H9 (cell line): ENCODE data around the gene SLC44A3. TPM values are rescaled to one million over a fixed set of nuclear protein-coding genes. Genes with fewer than 3 reads are reported as not detected.

ENCODE experiments used
- DNase-seq: peaks from one replicate; pipeline ENCODE4 v3.0.0-alpha.2; 2017
- H2AFZ ChIP-seq: one replicate; pipeline ENCODE4 v1.6.1; 2013; ENCODE audit warnings: mild to moderate bottlenecking, low read length, control low read depth, moderate library complexity
- H2AK5ac ChIP-seq: 2 replicates; pipeline ENCODE4 v1.6.1; 2013; ENCODE audit warnings: low read length, control low read depth, mixed read lengths; ENCODE audit not compliant: insufficient read length
- H2BK120ac ChIP-seq: one replicate; pipeline ENCODE4 v1.6.1; 2013; ENCODE audit warnings: low read depth, mild to moderate bottlenecking, low read length, control low read depth, inconsistent platforms; ENCODE audit not compliant: poor library complexity, severe bottlenecking
- H2BK12ac ChIP-seq: 2 replicates; pipeline ENCODE4 v1.6.1; 2013; ENCODE audit warnings: low read length, control low read depth, mixed read lengths, low read depth; ENCODE audit not compliant: insufficient read length
- H2BK15ac ChIP-seq: 2 replicates; pipeline ENCODE4 v1.6.1; 2013; ENCODE audit warnings: low read depth, low read length, control low read depth
- H2BK20ac ChIP-seq: one replicate; pipeline ENCODE4 v1.6.1; 2013; ENCODE audit warnings: low read depth, mild to moderate bottlenecking, low read length, control low read depth, inconsistent platforms; ENCODE audit not compliant: poor library complexity, severe bottlenecking
- H2BK5ac ChIP-seq: 2 replicates; pipeline ENCODE4 v1.6.1; 2013; ENCODE audit warnings: low read length, control low read depth, mixed read lengths; ENCODE audit not compliant: insufficient read length
- H3K14ac ChIP-seq: 2 replicates; pipeline ENCODE4 v1.6.1; 2013; ENCODE audit warnings: low read length, control low read depth; ENCODE audit not compliant: insufficient read depth
- H3K18ac ChIP-seq: 2 replicates; pipeline ENCODE4 v1.6.1; 2013; ENCODE audit warnings: low read depth, mild to moderate bottlenecking, mixed read lengths, low read length, control low read depth; ENCODE audit not compliant: insufficient read length
- H3K23ac ChIP-seq: 2 replicates; pipeline ENCODE4 v1.6.1; 2013; ENCODE audit warnings: low read length, control low read depth, mixed read lengths, low read depth; ENCODE audit not compliant: insufficient read length
- H3K23me2 ChIP-seq: 2 replicates; pipeline ENCODE4 v1.6.1; 2013; ENCODE audit warnings: low read depth, mild to moderate bottlenecking, mixed read lengths, low read length, control low read depth; ENCODE audit not compliant: insufficient read length, poor library complexity, severe bottlenecking
- H3K27ac ChIP-seq: 2 replicates; pipeline ENCODE4 v1.5.1; 2013; ENCODE audit warnings: low read length, control low read depth, mixed read lengths, low read depth; ENCODE audit not compliant: insufficient read length
- H3K27me3 ChIP-seq: 2 replicates; pipeline ENCODE4 v1.6.1; 2013; ENCODE audit warnings: low read length, control low read depth, inconsistent platforms; ENCODE audit not compliant: insufficient read depth
- H3K4ac ChIP-seq: 2 replicates; pipeline ENCODE4 v1.6.1; 2013; ENCODE audit warnings: low read depth, mild to moderate bottlenecking, control low read depth, inconsistent platforms, low read length, moderate library complexity
- H3K4me1 ChIP-seq: 2 replicates; pipeline ENCODE4 v1.6.1; 2013; ENCODE audit warnings: low read length, control low read depth, inconsistent platforms; ENCODE audit not compliant: insufficient read depth
- H3K4me2 ChIP-seq: 2 replicates; pipeline ENCODE4 v1.6.1; 2013; ENCODE audit warnings: low read length, control low read depth, mixed read lengths; ENCODE audit not compliant: insufficient read length, insufficient read depth
- H3K56ac ChIP-seq: 2 replicates; pipeline ENCODE4 v1.6.1; 2013; ENCODE audit warnings: low read depth, mild to moderate bottlenecking, mixed read lengths, low read length, control low read depth; ENCODE audit not compliant: insufficient read length
- H3K79me1 ChIP-seq: 2 replicates; pipeline ENCODE4 v1.6.1; 2013; ENCODE audit warnings: low read depth, mild to moderate bottlenecking, moderate library complexity, low read length, control low read depth, inconsistent platforms; ENCODE audit not compliant: insufficient read depth, poor library complexity, severe bottlenecking
- H3K79me2 ChIP-seq: 2 replicates; pipeline ENCODE4 v1.6.1; 2013; ENCODE audit warnings: low read length, control low read depth, inconsistent platforms; ENCODE audit not compliant: insufficient read depth
- H3K9ac ChIP-seq: 2 replicates; pipeline ENCODE4 v1.6.1; 2013; ENCODE audit warnings: low read length, control low read depth, mixed read lengths; ENCODE audit not compliant: insufficient read length; ENCODE audit errors: extremely low read depth
- H3K9me3 ChIP-seq: one replicate; pipeline ENCODE4 v1.6.1; 2013; ENCODE audit warnings: low read depth, low read length, inconsistent platforms; ENCODE audit not compliant: control insufficient read depth
- H3T11ph ChIP-seq: one replicate; pipeline ENCODE4 v1.6.1; 2013; ENCODE audit warnings: mild to moderate bottlenecking, low read length, control low read depth, inconsistent platforms
- H4K20me1 ChIP-seq: one replicate; pipeline ENCODE4 v1.6.1; 2013; ENCODE audit not compliant: control insufficient read depth, insufficient read length, insufficient read depth
- H4K5ac ChIP-seq: 2 replicates; pipeline ENCODE4 v1.6.1; 2013; ENCODE audit warnings: low read depth, mild to moderate bottlenecking, mixed read lengths, low read length, control low read depth; ENCODE audit not compliant: insufficient read length
- H4K8ac ChIP-seq: replicated peaks from 2 replicates; pipeline ENCODE4 v1.6.1; 2013; ENCODE audit warnings: low read length, control low read depth, mixed read lengths, low read depth; ENCODE audit not compliant: insufficient read length
- H4K91ac ChIP-seq: 2 replicates; pipeline ENCODE4 v1.6.1; 2013; ENCODE audit warnings: low read depth, mild to moderate bottlenecking, moderate library complexity, mixed read lengths, low read length, control low read depth; ENCODE audit not compliant: insufficient read length
- H3K27ac Mint-ChIP-seq, 3 experiments: 2 replicates in 2 of 3; 3 replicates in 1 of 3; pipeline ENCODE4 v1.8.0; 2020 to 2021; ENCODE audit warnings: mixed read lengths in 3 of 3, mild to moderate bottlenecking in 1 of 3, moderate library complexity in 1 of 3
- H3K27me3 Mint-ChIP-seq: 2 replicates; pipeline ENCODE4 v1.8.0; 2021; ENCODE audit warnings: low read depth, mild to moderate bottlenecking, moderate library complexity, mixed read lengths
- H3K36me3 Mint-ChIP-seq, 3 experiments: 2 replicates in 2 of 3; 3 replicates in 1 of 3; pipeline ENCODE4 v1.8.0; 2020 to 2021; ENCODE audit warnings: low read depth in 3 of 3, mixed read lengths in 3 of 3; ENCODE audit not compliant: insufficient read depth in 1 of 3
- H3K4me1 Mint-ChIP-seq, 2 experiments: 2 replicates each; pipeline ENCODE4 v1.8.0; 2020; ENCODE audit warnings: mixed read lengths in 2 of 2
- H3K4me3 Mint-ChIP-seq, 2 experiments: 2 replicates in 1 of 2; 3 replicates in 1 of 2; pipeline ENCODE4 v1.8.0; 2020 to 2021; ENCODE audit warnings: mild to moderate bottlenecking in 2 of 2, mixed read lengths in 2 of 2, moderate library complexity in 1 of 2
- H3K9me3 Mint-ChIP-seq, 2 experiments: 2 replicates in 1 of 2; 3 replicates in 1 of 2; pipeline ENCODE4 v1.8.0; 2020; ENCODE audit warnings: mild to moderate bottlenecking in 2 of 2, mixed read lengths in 2 of 2, moderate library complexity in 1 of 2
- CTCF ChIP-seq: fragments of 200-600 bp; sonication (generic); conservative IDR thresholded peaks from 3 replicates; pipeline ENCODE4 v1.8.0; 2021; ENCODE audit warnings: antibody characterized with exemption, mild to moderate bottlenecking
- WGBS: extraction: QIAGEN DNeasy Blood & Tissue Kit; methylation state at CpG from one replicate; pipeline ENCODE4 v1.1.7; 2013; ENCODE audit warnings: missing lambda C conversion rate, low lambda C conversion rate, mixed read lengths; ENCODE audit not compliant: insufficient read length; ENCODE audit errors: extremely low coverage; 5-methylcytosine and 5-hydroxymethylcytosine counted together
- total RNA-seq: library from RNA; stranded (reverse); gene quantifications from 2 replicates; pipeline ENCODE4 v1.2.1, GENCODE V29; 2021

Gene SLC44A3
- total RNA-seq, 1 experiment from 2014 or later = 5.5 TPM

DNA sequence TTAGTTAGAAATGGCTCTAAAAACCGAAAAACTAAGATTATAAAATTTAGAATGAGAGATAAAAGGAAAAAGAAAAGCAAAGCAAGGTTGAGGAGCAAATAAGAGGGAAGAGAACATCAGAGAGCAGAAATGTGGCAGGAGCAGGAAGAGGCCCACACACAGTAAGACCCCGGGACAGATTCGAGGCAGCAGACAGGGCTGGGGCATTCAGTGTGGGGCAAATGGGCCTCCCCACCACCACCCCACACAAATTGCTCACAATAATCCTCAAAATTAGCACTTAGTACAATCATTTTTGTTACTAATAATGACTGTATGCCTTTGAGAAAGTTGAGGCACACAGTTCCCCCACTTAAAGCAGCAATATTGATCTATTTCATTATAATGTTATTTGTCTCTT is 17.1 kb upstream of the SLC44A3 start:
- no peak overlapping the region for H3K9ac ChIP-seq
- H4K91ac ChIP-seq = no peak overlapping the region
- no peak overlapping the region for H4K5ac ChIP-seq
- Mint-ChIP-seq H3K4me1 (peaks cover 26 to 38% of the 10 kb centered on the region in 2 experiments), H3K27ac (no peak overlapping the region), H3K36me3 (no peaks in the 10 kb centered on the region), H3K9me3 (no peaks in the 10 kb centered on the region), H3K4me3 (no peak overlapping the region), H3K27me3 (no peaks in the 10 kb centered on the region)
- no peak overlapping the region for H3K4me2 ChIP-seq
- H3K14ac ChIP-seq = no peak overlapping the region
- no peaks in the 10 kb centered on the region for H3K79me1 ChIP-seq
- H2AK5ac ChIP-seq = no peak overlapping the region
- no peaks in the 10 kb centered on the region for H3K23me2 ChIP-seq
- H3K18ac ChIP-seq = no peak overlapping the region
- no peak overlapping the region for H3K56ac ChIP-seq
- no peak overlapping the region for H3K23ac ChIP-seq
- no peaks in the 10 kb centered on the region for H3K27me3 ChIP-seq
- H3K27ac ChIP-seq = no peak overlapping the region
- H3K79me2 ChIP-seq = no peaks in the 10 kb centered on the region
- no peak overlapping the region for H4K8ac ChIP-seq
- no peak overlapping the region for H3K4ac ChIP-seq
- no peak overlapping the region for H2BK5ac ChIP-seq
- H3T11ph ChIP-seq = no peak overlapping the region
- H3K9me3 ChIP-seq = no peaks in the 10 kb centered on the region
- H3K4me1 ChIP-seq = no peaks in the 10 kb centered on the region
- no peak for TF ChIP-seq CTCF
- DNase-seq = no peak
- no peak overlapping the region for H2BK15ac ChIP-seq
- H2BK20ac ChIP-seq = no peak overlapping the region
- WGBS = no CpG with 5 or more reads among the region's 3 CpGs
- no peak overlapping the region for H2AFZ ChIP-seq
- no peak overlapping the region for H2BK120ac ChIP-seq
- H2BK12ac ChIP-seq = no peak overlapping the region
- H4K20me1 ChIP-seq = no peaks in the 10 kb centered on the region
